Gastroesophageal sphincter (tissue), 4 donors: ENCODE measurements around the gene SAMD5. TPM values are rescaled to one million over a fixed set of nuclear protein-coding genes. Genes with fewer than 3 reads are reported as not detected.

Experiments used
- ATAC-seq: fragments of 150-250 bp; one replicate; pipeline ENCODE4 v1.9.1; 2016; ENCODE audit warnings: mild to moderate bottlenecking, moderate library complexity
- H3K27ac ChIP-seq, 4 donors: fragments of 200-600 bp; sonication (generic) in 3 of 4; 1 replicate in 3 of 4; 2 replicates in 1 of 4; pipeline ENCODE4 v1.5.1; 2016 to 2019
- H3K27me3 ChIP-seq: fragments of 200-600 bp; sonication (generic); one replicate; pipeline ENCODE4 v1.5.1; 2019
- H3K36me3 ChIP-seq, 2 donors: fragments of 200-600 bp; sonication (generic); one replicate each; pipeline ENCODE4 v1.5.1; 2019; ENCODE audit warnings: control low read depth in 1 of 2
- H3K4me1 ChIP-seq, 3 donors: fragments of 200-600 bp; sonication (generic); 1 replicate in 2 of 3; 2 replicates in 1 of 3; pipeline ENCODE4 v1.5.1; 2016 to 2019; ENCODE audit warnings: control low read depth in 2 of 3
- H3K4me3 ChIP-seq, 2 donors: fragments of 200-600 bp; sonication (generic); one replicate each; pipeline ENCODE4 v1.5.1; 2019; ENCODE audit warnings: mild to moderate bottlenecking in 1 of 2, moderate library complexity in 1 of 2
- H3K9me3 ChIP-seq, 3 donors: fragments of 200-600 bp; sonication (generic); one replicate each; pipeline ENCODE4 v1.5.1; 2017 to 2019; ENCODE audit warnings: control low read depth in 2 of 3
- EP300 ChIP-seq: sonication (generic); formaldehyde crosslinking; IDR thresholded peaks from one replicate; pipeline ENCODE4 v1.6.1; 2017; ENCODE audit warnings: antibody characterized with exemption, mild to moderate bottlenecking
- POLR2A ChIP-seq, 2 donors: fragments of 450-650 bp; IDR thresholded peaks; one replicate each; pipeline ENCODE4 v1.6.1; 2017; ENCODE audit warnings: antibody characterized with exemption in 2 of 2, mild to moderate bottlenecking in 2 of 2, moderate library complexity in 1 of 2
- POLR2AphosphoS5 ChIP-seq: sonication (generic); formaldehyde crosslinking; IDR thresholded peaks from one replicate; pipeline ENCODE4 v1.6.1; 2017; ENCODE audit warnings: antibody characterized with exemption
- WGBS, 2 donors: methylation state at CpG; one replicate each; pipeline ENCODE4 v1.1.5; 2018; ENCODE audit warnings: low coverage in 1 of 2; 5-methylcytosine and 5-hydroxymethylcytosine counted together
- total RNA-seq, 4 donors: library from RNA; depleted of rRNA; stranded (reverse); fragments of >200 nt; gene quantifications; one replicate each; pipeline ENCODE4 v1.1.0, GENCODE V29; 2016
- TF ChIP-seq, protein P1 (sequence below), 4 experiments: fragments of 200-600 bp in 2 of 4; fragments of 450-650 bp in 2 of 4; sonication (generic) in 1 of 4; IDR thresholded peaks; one replicate each; pipeline ENCODE4 v1.5.1; 2017 to 2019; ENCODE audit warnings: antibody characterized with exemption in 4 of 4, mild to moderate bottlenecking in 2 of 4, moderate library complexity in 2 of 4

The SAMD5 gene
- total RNA-seq, 4 donors from 2014 or later: 0.93 to 1.3 (median 0.96) TPM

DNA sequence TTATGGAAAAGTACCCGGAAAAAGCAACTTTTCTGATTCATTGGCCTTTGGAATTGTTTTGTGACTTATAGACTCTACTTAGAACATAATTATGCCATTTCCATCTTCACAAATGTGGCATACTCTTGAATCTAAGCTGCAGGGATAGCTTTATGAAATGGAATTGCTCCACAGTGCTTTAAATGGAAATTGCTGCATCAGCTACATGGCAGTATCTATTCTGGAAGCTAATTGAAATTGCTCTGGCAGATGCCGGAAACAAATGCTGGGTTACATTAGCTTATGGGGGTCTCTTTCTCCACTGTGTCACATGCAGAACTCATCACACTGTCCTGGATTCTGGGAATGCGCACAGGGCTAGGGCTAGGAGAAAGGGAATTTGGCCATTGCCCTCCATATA is 108.9 kb downstream of the SAMD5 start:
- WGBS, 2 donors: 89 to 100% methylated on average over 3 of the region's 3 CpGs
- Histone ChIP-seq H3K27me3 (no peaks in the 10 kb centered on the region), H3K36me3 (no peaks in the 10 kb centered on the region)

DNA sequence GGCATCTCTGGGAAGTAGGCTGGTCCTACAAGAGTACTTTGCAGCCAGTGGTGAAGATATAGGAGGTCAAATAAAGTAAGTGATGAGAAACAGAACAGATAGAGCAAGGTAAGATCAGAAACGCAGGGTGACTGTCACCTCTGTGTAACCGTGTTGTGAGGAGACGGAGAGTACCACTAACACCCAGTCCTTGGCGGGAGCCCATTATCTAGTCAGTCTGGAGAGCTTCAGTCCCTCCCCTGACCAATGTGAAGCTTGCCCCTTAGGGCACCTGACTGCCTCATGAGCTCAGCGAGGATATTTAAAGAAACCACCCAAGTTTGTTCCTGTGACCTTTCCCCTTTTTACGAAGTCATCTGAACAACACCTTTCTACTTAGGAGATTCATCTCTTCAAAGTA is 110.0 kb downstream of the SAMD5 start:
- Histone ChIP-seq H3K27me3 (no peaks in the 10 kb centered on the region), H3K4me3 (no peak overlapping the region), H3K36me3 (no peaks in the 10 kb centered on the region), H3K27ac (no peak overlapping the region), H3K4me1 (peaks cover 0 to 7% (median 0%) of the 10 kb centered on the region in 3 donors), H3K9me3 (no peaks in the 10 kb centered on the region)
- WGBS, 2 donors: 89 to 94% methylated on average over 3 to 6 of the region's 6 CpGs
- TF ChIP-seq, protein P1, sequence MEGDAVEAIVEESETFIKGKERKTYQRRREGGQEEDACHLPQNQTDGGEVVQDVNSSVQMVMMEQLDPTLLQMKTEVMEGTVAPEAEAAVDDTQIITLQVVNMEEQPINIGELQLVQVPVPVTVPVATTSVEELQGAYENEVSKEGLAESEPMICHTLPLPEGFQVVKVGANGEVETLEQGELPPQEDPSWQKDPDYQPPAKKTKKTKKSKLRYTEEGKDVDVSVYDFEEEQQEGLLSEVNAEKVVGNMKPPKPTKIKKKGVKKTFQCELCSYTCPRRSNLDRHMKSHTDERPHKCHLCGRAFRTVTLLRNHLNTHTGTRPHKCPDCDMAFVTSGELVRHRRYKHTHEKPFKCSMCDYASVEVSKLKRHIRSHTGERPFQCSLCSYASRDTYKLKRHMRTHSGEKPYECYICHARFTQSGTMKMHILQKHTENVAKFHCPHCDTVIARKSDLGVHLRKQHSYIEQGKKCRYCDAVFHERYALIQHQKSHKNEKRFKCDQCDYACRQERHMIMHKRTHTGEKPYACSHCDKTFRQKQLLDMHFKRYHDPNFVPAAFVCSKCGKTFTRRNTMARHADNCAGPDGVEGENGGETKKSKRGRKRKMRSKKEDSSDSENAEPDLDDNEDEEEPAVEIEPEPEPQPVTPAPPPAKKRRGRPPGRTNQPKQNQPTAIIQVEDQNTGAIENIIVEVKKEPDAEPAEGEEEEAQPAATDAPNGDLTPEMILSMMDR (IDR thresholded peaks at IDR 0.05): no peak
- TF ChIP-seq POLR2AphosphoS5 (no peak), EP300 (no peak), POLR2A (IDR thresholded peaks at IDR 0.05) (no peak)
- ATAC-seq: no peak

More for the DNA sequence above, 108.9 kb downstream of the SAMD5 start:
- TF ChIP-seq EP300: no peak
- no peak for TF ChIP-seq POLR2A (IDR thresholded peaks at IDR 0.05)
- TF ChIP-seq, protein P1 (IDR thresholded peaks at IDR 0.05): no peak
- no peak for TF ChIP-seq POLR2AphosphoS5
- Histone ChIP-seq H3K27ac (no peak overlapping the region), H3K4me3 (no peak overlapping the region), H3K4me1 (peaks cover 0 to 7% (median 0%) of the 10 kb centered on the region in 3 donors), H3K9me3 (no peaks in the 10 kb centered on the region)
- ATAC-seq: no peak

DNA sequence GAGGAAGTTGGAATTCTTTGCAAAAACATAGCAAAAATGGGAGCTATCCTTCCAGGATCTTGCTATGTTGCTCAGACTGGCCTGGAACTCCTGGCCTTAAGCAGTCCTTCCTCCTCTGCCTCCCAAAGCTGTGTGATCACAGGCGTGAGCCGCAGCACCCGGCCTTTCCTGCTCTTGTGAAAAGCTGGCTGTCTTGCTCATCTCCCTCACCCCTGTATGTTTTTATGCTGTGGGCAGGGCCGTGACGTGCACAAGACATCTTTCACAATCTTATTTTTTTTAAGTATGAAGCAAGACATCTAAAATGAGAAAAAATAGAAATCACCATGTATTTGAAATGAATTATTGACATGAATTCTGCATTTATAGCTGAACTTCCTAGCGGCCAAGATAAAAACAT is 110.4 kb downstream of the SAMD5 start:
- TF ChIP-seq, protein P1 (IDR thresholded peaks at IDR 0.05): no peak
- TF ChIP-seq POLR2A (IDR thresholded peaks at IDR 0.05) (no peak), POLR2AphosphoS5 (no peak), EP300 (no peak)
- no peak overlapping the region for H3K4me3 ChIP-seq
- no peak overlapping the region for H3K27ac ChIP-seq
- H3K9me3 ChIP-seq: no peaks in the 10 kb centered on the region
- 86 to 93% methylated on average over 3 to 6 of the region's 6 CpGs for WGBS, 2 donors
- no peaks in the 10 kb centered on the region for H3K27me3 ChIP-seq
- ATAC-seq: peak; percentile 68
- peaks cover 0 to 7% (median 0%) of the 10 kb centered on the region in 3 donors for H3K4me1 ChIP-seq
- H3K36me3 ChIP-seq: no peaks in the 10 kb centered on the region
